HepG2 (cell line): ENCODE results near the gene MEGF11. TPM values are rescaled to one million over a fixed set of nuclear protein-coding genes. Genes with fewer than 3 reads are reported as not detected.

Experiments
- ATAC-seq: fragments of 200-7000 bp; cut with Tn5 transposase; 3 replicates; pipeline ENCODE4 v1.9.1; 2020; ENCODE audit warnings: mild to moderate bottlenecking, moderate library complexity
- BruUV-seq: library from RNA; stranded (reverse); fragments of 400-500 nt; replicated peaks from 2 replicates; lab custom pipeline; 2021; lab: Mats Ljungman, UMichigan
- CTCF ChIA-PET: fragments of 300-600 bp; formaldehyde crosslinking; extraction: SDS; loops from one replicate; lab custom pipeline; 2021; ENCODE audit warnings: low total read pairs, inconsistent platforms, low intra/inter-chr PET ratio; lab: Yijun Ruan, JAX
- POLR2A ChIA-PET: fragments of 350-600 bp; sonication (Branson Sonifier 250); formaldehyde crosslinking; loops from one replicate; lab custom pipeline; 2020; ENCODE audit warnings: antibody characterized with exemption, inconsistent platforms; lab: Yijun Ruan, JAX
- DNase-seq: peaks from one replicate; pipeline ENCODE4 v3.0.0-alpha.2; 2015; ENCODE audit warnings: low spot score
- FAIRE-seq: peaks from 3 replicates; lab custom pipeline; 2011; peaks lifted over from hg19 to GRCh38; lab: Jason Lieb, UNC
- H2AFZ ChIP-seq: one replicate; pipeline ENCODE4 v1.6.1; 2011; ENCODE audit warnings: low read length, inconsistent platforms
- H3K27ac ChIP-seq: fragments of 300-600 bp; 3 replicates; pipeline ENCODE4 v1.8.0; 2011; ENCODE audit warnings: mixed run types, mild to moderate bottlenecking, mixed read lengths, low read length, inconsistent platforms; ENCODE audit not compliant: insufficient read depth; ENCODE audit errors: extremely low read length
- H3K27me3 ChIP-seq, 2 experiments: fragments of 200-600 bp in 1 of 2; 2 replicates in 1 of 2; 3 replicates in 1 of 2; pipeline versions ENCODE4 v1.6.0 to v1.8.0; 2011; ENCODE audit warnings: low read length in 2 of 2, mild to moderate bottlenecking in 2 of 2, moderate library complexity in 2 of 2, inconsistent platforms in 1 of 2; ENCODE audit not compliant: insufficient read depth in 2 of 2, control insufficient read depth in 1 of 2
- H3K36me3 ChIP-seq, 2 experiments: fragments of 200-600 bp in 1 of 2; replicated peaks in 1 of 2; 2 replicates in 1 of 2; 3 replicates in 1 of 2; pipeline versions ENCODE4 v1.5.1 to v1.8.0; 2011; ENCODE audit warnings: low read length in 2 of 2, inconsistent platforms in 1 of 2; ENCODE audit not compliant: insufficient read depth in 2 of 2, control insufficient read depth in 1 of 2
- H3K4me1 ChIP-seq: 2 replicates; pipeline ENCODE4 v1.5.1; 2012; ENCODE audit warnings: low read length, inconsistent platforms; ENCODE audit not compliant: insufficient read depth
- H3K4me2 ChIP-seq: 2 replicates; pipeline ENCODE4 v1.6.0; 2011; ENCODE audit warnings: low read depth, low read length, inconsistent platforms
- H3K4me3 ChIP-seq, 3 experiments: fragments of 200-600 bp in 1 of 3; sonication (generic), shearing (Covaris generic) in 1 of 3; replicated peaks in 1 of 3; 2 replicates each; pipeline ENCODE4 v1.5.1; 2011 to 2016; ENCODE audit warnings: low read length in 3 of 3, inconsistent platforms in 2 of 3, low read depth in 2 of 3, mild to moderate bottlenecking in 2 of 3, control low read depth in 1 of 3, mixed read lengths in 1 of 3; ENCODE audit not compliant: insufficient read depth in 1 of 3
- H3K79me2 ChIP-seq: one replicate; pipeline ENCODE4 v1.6.1; 2011; ENCODE audit warnings: low read length, inconsistent platforms; ENCODE audit not compliant: insufficient read depth
- H3K9ac ChIP-seq: 2 replicates; pipeline ENCODE4 v1.6.0; 2011; ENCODE audit warnings: mild to moderate bottlenecking, low read depth, low read length, inconsistent platforms; ENCODE audit not compliant: insufficient read depth
- H3K9me3 ChIP-seq: 2 replicates; pipeline ENCODE4 v1.5.1; 2012; ENCODE audit warnings: mild to moderate bottlenecking, low read length
- H4K20me1 ChIP-seq: 2 replicates; pipeline ENCODE4 v1.6.0; 2011; ENCODE audit warnings: inconsistent platforms, mild to moderate bottlenecking, low read length, moderate library complexity; ENCODE audit not compliant: insufficient read depth
- ARID4A ChIP-seq: sonication (generic); formaldehyde crosslinking; IDR thresholded peaks from 2 replicates; pipeline ENCODE4 v1.5.0; 2020; ENCODE audit warnings: mild to moderate bottlenecking, missing genetic modification reagents, borderline replicate concordance
- ATF6 ChIP-seq: sonication (generic); formaldehyde crosslinking; conservative IDR thresholded peaks from 2 replicates; pipeline ENCODE4 v1.4.0; 2020; ENCODE audit warnings: missing genetic modification reagents
- KLF13 ChIP-seq: sonication (generic); formaldehyde crosslinking; IDR thresholded peaks from 2 replicates; pipeline ENCODE4 v1.4.0; 2020; ENCODE audit warnings: mild to moderate bottlenecking, missing genetic modification reagents
- MAFF ChIP-seq: IDR thresholded peaks from 2 replicates; pipeline ENCODE4 v1.6.1; 2011; ENCODE audit warnings: low read depth, low read length, improper control_type of control experiment
- MAFG ChIP-seq: sonication (generic); formaldehyde crosslinking; IDR thresholded peaks from 2 replicates; pipeline ENCODE4 v1.5.1; 2020; ENCODE audit warnings: mild to moderate bottlenecking, missing genetic modification reagents
- NFE2L2 ChIP-seq: fragments of 150-350 bp; IDR thresholded peaks from 2 replicates; pipeline ENCODE4 v1.6.1; 2014; ENCODE audit warnings: low read length
- SMARCC2 ChIP-seq: fragments of 450-650 bp; IDR thresholded peaks from 2 replicates; pipeline ENCODE4 v1.6.1; 2017; ENCODE audit warnings: antibody characterized with exemption, mild to moderate bottlenecking
- SNAI1 ChIP-seq: sonication (generic); formaldehyde crosslinking; IDR thresholded peaks from 2 replicates; pipeline ENCODE4 v1.5.0; 2020; ENCODE audit warnings: mild to moderate bottlenecking, missing genetic modification reagents, borderline replicate concordance
- WIZ ChIP-seq: sonication (generic); formaldehyde crosslinking; IDR thresholded peaks from 2 replicates; pipeline ENCODE4 v1.5.1; 2020; ENCODE audit warnings: mild to moderate bottlenecking, missing genetic modification reagents
- ZNF24 ChIP-seq: fragments of 450-650 bp; IDR thresholded peaks from 2 replicates; pipeline ENCODE4 v1.6.1; 2017; ENCODE audit warnings: antibody characterized with exemption, mild to moderate bottlenecking
- ZNF430 ChIP-seq: sonication (generic); formaldehyde crosslinking; IDR thresholded peaks from 2 replicates; pipeline ENCODE4 v1.9.0; 2021; ENCODE audit warnings: mild to moderate bottlenecking, missing genetic modification reagents
- ZNF646 ChIP-seq: sonication (generic); formaldehyde crosslinking; IDR thresholded peaks from 2 replicates; pipeline ENCODE4 v1.9.0; 2021; ENCODE audit warnings: mild to moderate bottlenecking, missing genetic modification reagents
- WGBS: methylation state at CpG from one replicate; pipeline ENCODE4 v1.1.6; 2017; ENCODE audit warnings: low lambda C conversion rate; 5-methylcytosine and 5-hydroxymethylcytosine counted together
- in situ Hi-C: cut with HindIII; loops from 2 replicates; pipeline ENCODE4 v1.10.0; 2017; ENCODE audit warnings: low pct_unique_long_range_greater_than_20kb; ENCODE audit not compliant: extremely low pct_ligation_motif_present
- intact Hi-C: fragments of 100-400 bp; cut with micrococcal nuclease; formaldehyde crosslinking; loops from one replicate; pipeline ENCODE4 v1.10.0; 2022; ENCODE audit not compliant: unreplicated experiment
- polyA plus RNA-seq, 8 experiments: library from polyadenylated mRNA; depleted of rRNA in 3 of 8; stranded (reverse) in 7 of 8; unstranded in 1 of 8; fragments of >200 nt; fragmentation: Illumina TruSeq in 4 of 8; extraction: Trizol in 4 of 8; gene quantifications; 2 replicates each; pipeline versions ENCODE4 v1.2.1 to v1.2.3, GENCODE V29; 2011 to 2016; ENCODE audit warnings: low read depth in 4 of 8, missing spikeins in 1 of 8, mixed read lengths in 1 of 8; ENCODE audit not compliant: insufficient read depth in 1 of 8
- total RNA-seq, 5 experiments: library from RNA; depleted of rRNA; stranded (reverse); fragments of >200 nt; fragmentation: Illumina TruSeq; extraction: Trizol; gene quantifications; 2 replicates each; pipeline ENCODE4 v1.2.3, GENCODE V29; 2016; ENCODE audit warnings: low read depth in 1 of 5

Gene MEGF11
- total and polyA plus RNA-seq, 2 of the 13 experiments (the other 11 are each of a cell fraction or from before 2014, with no cell fraction given): not detected

- no peak for TF ChIP-seq KLF13 (CRISPR knock-in tag)
- TF ChIP-seq ZNF646 (CRISPR knock-in tag): no peak
- TF ChIP-seq NFE2L2: no peak
- TF ChIP-seq ZNF430 (CRISPR knock-in tag): no peak
- TF ChIP-seq MAFF: no peak
Observed at GRCh38 chr15:65930134-65930533, 323.4 kb downstream of the MEGF11 start (continued).

- ATAC-seq (no peak), DNase-seq (no peak), FAIRE-seq (no peak)
- Histone ChIP-seq H3K4me1 (no peaks in the 10 kb centered on the region), H3K9me3 (no peaks in the 10 kb centered on the region), H3K4me2 (no peak overlapping the region), H3K79me2 (no peaks in the 10 kb centered on the region), H2AFZ (no peak overlapping the region), H3K27me3 (peaks cover 0 to 2% of the 10 kb centered on the region in 2 experiments; a peak in 1 of 5 replicates), H4K20me1 (no peaks in the 10 kb centered on the region), H3K9ac (no peak overlapping the region), H3K4me3 (no peak overlapping the region), H3K27ac (no peak overlapping the region), H3K36me3 (no peaks in the 10 kb centered on the region)
- 20% methylated on average over 1 of the region's 7 CpGs for WGBS
- POLR2A ChIA-PET: no interaction called here
- no TSS peak for BruUV-seq
- in situ Hi-C loops (no loop called here), intact Hi-C loops (no loop called here)
- CTCF ChIA-PET: no interaction called here
- no peak for TF ChIP-seq SMARCC2
- no peak for TF ChIP-seq WIZ (CRISPR knock-in tag)
- no peak for TF ChIP-seq SNAI1 (CRISPR knock-in tag)
- TF ChIP-seq KLF13 (CRISPR knock-in tag): no peak
- TF ChIP-seq MAFG: no peak
- no peak for TF ChIP-seq ARID4A (CRISPR knock-in tag)
- no peak for TF ChIP-seq ATF6
- TF ChIP-seq ZNF24: no peak
Observed at GRCh38 chr15:65929573-65929972, 324.0 kb downstream of the MEGF11 start.
